Occipital lobe (tissue), 2 donors: ENCODE data around the gene SLN. TPM values are rescaled to one million over a fixed set of nuclear protein-coding genes. Genes with fewer than 3 reads are reported as not detected.

ENCODE experiments used
- DNase-seq: peaks from one replicate; lab custom pipeline; 2025; lab: John Stamatoyannopoulos, UW
- total RNA-seq: library from RNA; depleted of rRNA; stranded (reverse); fragments of >200 nt; gene quantifications from one replicate; pipeline ENCODE4 v1.2.3, GENCODE V29; 2014

The SLN gene
- total RNA-seq, 1 donor from 2014 or later = 8.3 TPM

- DNase-seq = no peak
These were observed 23.4 kb downstream of the SLN start for GRCh38 chr11:107688322-107688918.

DNA sequence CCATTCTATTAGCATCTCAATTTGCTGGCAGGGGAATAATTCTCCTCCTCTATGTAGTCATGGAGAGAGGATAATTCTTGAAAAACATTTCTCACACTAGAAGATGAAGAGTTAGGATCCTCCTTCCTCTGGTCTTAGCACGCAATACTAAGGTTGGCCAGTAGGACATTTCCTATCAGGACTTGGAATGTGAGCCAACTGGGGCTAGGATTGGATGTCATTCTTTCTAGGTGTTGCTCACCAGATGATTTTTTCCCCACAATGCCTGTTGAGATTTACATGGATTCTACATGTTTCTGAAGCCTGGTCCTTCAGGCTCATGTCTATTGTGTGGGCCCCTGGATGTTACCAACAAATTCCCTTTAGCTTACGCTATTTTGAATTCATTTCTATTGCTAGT lies 28.0 kb downstream of the SLN start:
- DNase-seq = no peak

DNA sequence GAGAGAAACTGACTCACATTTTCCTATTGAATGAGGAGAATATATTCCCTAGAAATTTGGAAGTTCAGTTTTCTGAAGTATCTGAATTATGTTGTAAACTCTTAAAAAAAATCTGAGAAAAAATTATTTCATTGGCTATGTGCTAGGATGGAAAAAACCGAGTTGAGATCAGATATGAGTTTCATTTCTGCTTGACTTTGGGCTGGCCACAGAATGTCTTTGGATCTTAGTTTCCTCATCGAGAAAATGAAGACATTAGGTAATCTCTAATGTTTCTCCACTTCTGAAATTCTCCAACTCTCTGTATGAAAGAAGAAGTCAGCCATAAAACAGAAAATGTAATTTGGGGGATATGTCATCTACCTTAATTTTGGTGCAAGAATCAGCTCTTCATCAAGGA lies 28.8 kb downstream of the SLN start:
- DNase-seq = no peak

GRCh38 chr11:107682572-107682971 lies 29.3 kb downstream of the SLN start:
- no peak for DNase-seq

GRCh38 chr11:107682171-107682570 lies 29.7 kb downstream of the SLN start:
- DNase-seq = no peak

- no peak for DNase-seq
These were observed 32.4 kb downstream of the SLN start for GRCh38 chr11:107679255-107680024.

GRCh38 chr11:107678632-107678971 lies 33.3 kb downstream of the SLN start:
- DNase-seq = no peak

GRCh38 chr11:107677924-107678631 lies 33.8 kb downstream of the SLN start:
- DNase-seq = no peak

GRCh38 chr11:107676336-107677057 lies 35.4 kb downstream of the SLN start:
- DNase-seq = no peak

- DNase-seq = no peak
These were observed 36.0 kb downstream of the SLN start for GRCh38 chr11:107675902-107676301.

DNA sequence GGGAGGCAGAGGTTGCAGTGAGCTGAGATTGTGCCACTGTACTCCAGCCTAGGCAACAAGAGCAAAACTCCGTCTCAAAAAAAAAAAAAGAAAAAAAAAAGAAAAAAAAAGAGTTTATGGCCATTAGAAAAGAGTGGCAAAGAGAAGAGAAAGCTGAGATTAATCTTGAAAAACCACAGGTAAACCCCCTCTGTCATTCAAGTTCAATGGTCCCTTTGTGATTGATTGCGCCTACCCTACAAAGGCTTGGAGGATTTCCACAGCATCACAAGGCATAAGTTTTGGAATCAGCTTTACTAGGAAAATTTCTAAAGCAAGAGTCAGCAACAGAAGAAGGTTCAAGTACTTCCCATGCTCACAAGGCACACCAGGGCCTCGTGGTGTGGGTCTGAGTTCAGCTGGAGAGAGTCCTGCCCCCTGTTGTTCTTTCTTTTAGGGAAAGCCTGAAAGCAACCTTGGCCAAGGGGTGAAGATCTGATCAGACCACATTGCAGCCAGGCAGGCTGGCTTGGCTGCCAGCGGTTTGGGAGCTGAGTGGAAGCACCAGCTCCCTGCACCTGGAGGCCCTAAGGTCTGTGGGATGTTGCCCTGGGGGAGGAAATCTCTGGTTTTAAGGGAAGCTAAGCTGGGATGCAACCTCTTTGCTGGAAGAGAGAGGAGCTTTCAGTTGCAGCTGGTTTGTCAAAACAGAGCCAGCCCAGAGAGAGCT lies 41.8 kb downstream of the SLN start:
- no peak for DNase-seq

DNA sequence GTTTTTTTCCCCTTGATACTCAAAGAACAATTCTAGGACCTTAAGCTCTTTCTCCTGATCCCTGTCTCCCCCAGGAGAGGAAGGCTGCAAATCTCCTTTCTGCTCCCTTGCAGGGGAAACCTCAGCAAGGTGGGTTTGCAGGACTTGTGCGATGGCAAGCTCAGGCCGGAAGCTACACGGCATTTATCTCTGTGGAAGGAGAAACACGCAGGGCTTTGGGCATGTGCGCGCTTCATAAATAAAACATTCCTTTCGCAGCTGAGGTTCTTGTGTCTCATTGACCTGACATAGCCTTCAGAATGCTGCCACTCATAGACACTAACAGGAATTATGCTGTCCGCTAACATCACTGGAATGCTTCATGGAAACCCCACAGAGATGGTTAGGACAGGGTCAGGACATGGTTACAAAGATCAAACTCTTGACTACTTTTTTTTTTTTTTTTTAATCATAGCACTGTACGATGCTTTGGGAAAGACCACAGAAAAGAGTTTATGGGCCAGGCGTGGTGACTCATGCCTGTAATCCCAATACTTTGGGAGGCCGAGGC lies 42.6 kb downstream of the SLN start:
- DNase-seq = no peak

- DNase-seq = no peak
These were observed 44.8 kb downstream of the SLN start for GRCh38 chr11:107666911-107667613.

GRCh38 chr11:107665018-107665417 lies 46.8 kb downstream of the SLN start:
- DNase-seq = no peak

DNA sequence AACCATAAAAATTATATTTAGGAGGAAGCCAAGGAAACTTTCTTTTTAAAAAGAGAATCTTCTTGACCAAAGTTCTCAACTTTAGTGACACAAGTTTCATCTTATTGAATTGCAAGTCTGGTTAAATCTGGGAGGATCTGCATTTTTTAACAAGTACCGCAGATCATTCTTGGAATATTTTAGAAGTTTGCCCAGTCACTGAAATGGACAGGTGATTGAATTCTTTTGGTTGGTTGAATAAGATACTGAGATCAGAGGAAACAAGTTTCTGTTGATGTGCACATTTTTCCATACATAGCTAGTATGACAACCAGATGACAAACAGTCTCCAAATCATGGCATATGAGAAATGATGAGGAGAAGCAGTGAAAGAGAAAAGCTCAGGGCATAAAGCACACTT lies 50.2 kb downstream of the SLN start:
- no peak for DNase-seq

GRCh38 chr11:107660066-107660465 lies 51.8 kb downstream of the SLN start:
- DNase-seq = no peak

GRCh38 chr11:107659310-107659709 lies 52.5 kb downstream of the SLN start:
- no peak for DNase-seq
